Gastrocnemius medialis (tissue), 4 donors: Measurements from ENCODE around the gene DDX27. TPM values are rescaled to one million over a fixed set of nuclear protein-coding genes. Genes with fewer than 3 reads are reported as not detected.
A peak's percentile ranks its signal among the peaks of the same experiment; 100 is the strongest.
"Not testable (repeated sequence)": the region's sequence is repeated elsewhere in the genome, so short reads cannot be mapped to it uniquely, and the experiment has no call there.

Source experiments
- ATAC-seq, 2 donors: fragments of 150-250 bp; one replicate each; pipeline ENCODE4 v1.9.1; 2016
- DNase-seq, 2 donors: peaks; one replicate each; pipeline ENCODE4 v3.0.0-alpha.2; 2019
- H3K27ac ChIP-seq, 4 donors: fragments of 200-600 bp; sonication (generic); 1 replicate in 1 of 4; 2 replicates in 3 of 4; pipeline ENCODE4 v1.5.1; 2016 to 2018; ENCODE audit warnings: mild to moderate bottlenecking in 2 of 4, moderate library complexity in 1 of 4
- H3K27me3 ChIP-seq, 3 donors: fragments of 200-600 bp; sonication (generic) in 2 of 3; 1 replicate in 1 of 3; 2 replicates in 2 of 3; pipeline versions ENCODE4 v1.5.1 to v1.6.0; 2016 to 2019; ENCODE audit warnings: mild to moderate bottlenecking in 1 of 3, moderate library complexity in 1 of 3
- H3K36me3 ChIP-seq, 2 donors: fragments of 200-600 bp; sonication (generic) in 1 of 2; one replicate each; pipeline ENCODE4 v1.5.1; 2017 to 2018
- H3K4me1 ChIP-seq, 2 donors: fragments of 200-600 bp; sonication (generic) in 1 of 2; one replicate each; pipeline ENCODE4 v1.5.1; 2016 to 2017; ENCODE audit warnings: mild to moderate bottlenecking in 2 of 2
- H3K4me3 ChIP-seq, 4 donors: fragments of 200-600 bp; sonication (generic) in 3 of 4; 1 replicate in 1 of 4; 2 replicates in 3 of 4; pipeline ENCODE4 v1.5.1; 2016 to 2019; ENCODE audit warnings: mild to moderate bottlenecking in 2 of 4
- H3K9me3 ChIP-seq, 3 donors: fragments of 200-600 bp; sonication (generic) in 2 of 3; 1 replicate in 1 of 3; 2 replicates in 2 of 3; pipeline ENCODE4 v1.5.1; 2016 to 2019
- POLR2A ChIP-seq, 2 donors: fragments of 450-650 bp; IDR thresholded peaks; one replicate each; pipeline ENCODE4 v1.6.1; 2017; ENCODE audit warnings: antibody characterized with exemption in 2 of 2, mild to moderate bottlenecking in 2 of 2, moderate library complexity in 2 of 2
- in situ Hi-C, 4 donors: fragments of 200-750 bp; cut with MboI; loops; one replicate each; pipeline versions ENCODE4 v1.15.0 to v1.8.0; 2017; ENCODE audit warnings: low sequenced_read_pairs in 4 of 4
- intact Hi-C: fragments of 100-400 bp; cut with DNase I; formaldehyde crosslinking; loops from one replicate; pipeline ENCODE4 v1.15.1; 2023; ENCODE audit warnings: low total_unique reads
- total RNA-seq, 4 donors: library from RNA; depleted of rRNA; stranded (reverse); fragments of >200 nt; gene quantifications; one replicate each; pipeline versions ENCODE4 v1.1.0 to v1.2.3, GENCODE V29; 2016
- TF ChIP-seq, protein P1 (sequence below), 5 experiments: fragments of 450-650 bp in 3 of 5; fragments of 200-600 bp in 2 of 5; sonication (generic) in 2 of 5; IDR thresholded peaks in 4 of 5; conservative IDR thresholded peaks in 1 of 5; 1 replicate in 4 of 5; 2 replicates in 1 of 5; pipeline ENCODE4 v1.5.1; 2016 to 2019; ENCODE audit warnings: antibody characterized with exemption in 5 of 5, mild to moderate bottlenecking in 3 of 5, moderate library complexity in 3 of 5

Gene DDX27
- total RNA-seq, 4 donors from 2014 or later: 12.6 to 39.7 (median 23.3) TPM

GRCh38 chr20:49174183-49174582 lies 45.0 kb upstream of the DDX27 start:
- no peak for ATAC-seq
- intact Hi-C loops: no loop called here
- no peaks in the 10 kb centered on the region for H3K36me3 ChIP-seq
- H3K9me3 ChIP-seq: no peaks in the 10 kb centered on the region
- DNase-seq: no peak
- TF ChIP-seq, protein P1, sequence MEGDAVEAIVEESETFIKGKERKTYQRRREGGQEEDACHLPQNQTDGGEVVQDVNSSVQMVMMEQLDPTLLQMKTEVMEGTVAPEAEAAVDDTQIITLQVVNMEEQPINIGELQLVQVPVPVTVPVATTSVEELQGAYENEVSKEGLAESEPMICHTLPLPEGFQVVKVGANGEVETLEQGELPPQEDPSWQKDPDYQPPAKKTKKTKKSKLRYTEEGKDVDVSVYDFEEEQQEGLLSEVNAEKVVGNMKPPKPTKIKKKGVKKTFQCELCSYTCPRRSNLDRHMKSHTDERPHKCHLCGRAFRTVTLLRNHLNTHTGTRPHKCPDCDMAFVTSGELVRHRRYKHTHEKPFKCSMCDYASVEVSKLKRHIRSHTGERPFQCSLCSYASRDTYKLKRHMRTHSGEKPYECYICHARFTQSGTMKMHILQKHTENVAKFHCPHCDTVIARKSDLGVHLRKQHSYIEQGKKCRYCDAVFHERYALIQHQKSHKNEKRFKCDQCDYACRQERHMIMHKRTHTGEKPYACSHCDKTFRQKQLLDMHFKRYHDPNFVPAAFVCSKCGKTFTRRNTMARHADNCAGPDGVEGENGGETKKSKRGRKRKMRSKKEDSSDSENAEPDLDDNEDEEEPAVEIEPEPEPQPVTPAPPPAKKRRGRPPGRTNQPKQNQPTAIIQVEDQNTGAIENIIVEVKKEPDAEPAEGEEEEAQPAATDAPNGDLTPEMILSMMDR (IDR thresholded peaks at IDR 0.05 in 4 of 5, conservative IDR thresholded peaks at IDR 0.05 in 1 of 5): no peak
- no peak for TF ChIP-seq POLR2A (IDR thresholded peaks at IDR 0.05)
- no peak overlapping the region for H3K27ac ChIP-seq
- no peaks in the 10 kb centered on the region for H3K27me3 ChIP-seq
- in situ Hi-C loops: no loop called here
- H3K4me1 ChIP-seq: peaks cover 3 to 6% of the 10 kb centered on the region in 2 donors
- H3K4me3 ChIP-seq: no peak overlapping the region

- intact Hi-C loops: loop anchor here (5.0 kb wide), 1 partner anchor 37 kb away; no protein-coding TSS in a partner anchor
- in situ Hi-C loops: no loop called here
- H3K9me3 ChIP-seq: no peaks in the 10 kb centered on the region
- H3K36me3 ChIP-seq: no peaks in the 10 kb centered on the region
- DNase-seq: no peak
- H3K4me1 ChIP-seq: peaks cover 27 to 29% of the 10 kb centered on the region in 2 donors
- ATAC-seq: no peak
- peak overlapping the region in 3 of 4 donors; percentile 3 to 60 (median 46) for H3K27ac ChIP-seq
- TF ChIP-seq, protein P1 (IDR thresholded peaks at IDR 0.05 in 4 of 5, conservative IDR thresholded peaks at IDR 0.05 in 1 of 5): no peak
- no peak for TF ChIP-seq POLR2A (IDR thresholded peaks at IDR 0.05)
- H3K27me3 ChIP-seq: no peaks in the 10 kb centered on the region
- H3K4me3 ChIP-seq: no peak overlapping the region
Measured at GRCh38 chr20:49179368-49180277, 39.6 kb upstream of the DDX27 start.

GRCh38 chr20:49181265-49181877 lies 37.8 kb upstream of the DDX27 start:
- Histone ChIP-seq H3K4me1 (peaks cover 40 to 43% of the 10 kb centered on the region in 2 donors), H3K27ac (peak overlapping the region in 1 of 4 donors; percentile 23), H3K36me3 (no peaks in the 10 kb centered on the region), H3K9me3 (no peaks in the 10 kb centered on the region), H3K4me3 (no peak overlapping the region), H3K27me3 (no peaks in the 10 kb centered on the region)
- ATAC-seq: no peak
- DNase-seq: no peak
- intact Hi-C loops: loop anchor here (5.0 kb wide), 1 partner anchor 39 kb away; no protein-coding TSS in a partner anchor
- in situ Hi-C loops: no loop called here
- TF ChIP-seq, protein P1 (IDR thresholded peaks at IDR 0.05 in 4 of 5, conservative IDR thresholded peaks at IDR 0.05 in 1 of 5): no peak
- TF ChIP-seq POLR2A (IDR thresholded peaks at IDR 0.05): no peak

- DNase-seq (no peak), ATAC-seq (no peak)
- Histone ChIP-seq H3K9me3 (no peaks in the 10 kb centered on the region), H3K36me3 (no peaks in the 10 kb centered on the region), H3K4me1 (peaks cover 45 to 47% of the 10 kb centered on the region in 2 donors), H3K27me3 (no peaks in the 10 kb centered on the region), H3K27ac (no peak overlapping the region), H3K4me3 (no peak overlapping the region)
- intact Hi-C loops: loop anchor here (5.0 kb wide), 1 partner anchor 41 kb away; no protein-coding TSS in a partner anchor
- TF ChIP-seq, protein P1 (IDR thresholded peaks at IDR 0.05 in 4 of 5, conservative IDR thresholded peaks at IDR 0.05 in 1 of 5): no peak
- no peak for TF ChIP-seq POLR2A (IDR thresholded peaks at IDR 0.05)
- in situ Hi-C loops: no loop called here
Measured at GRCh38 chr20:49183444-49183843, 35.8 kb upstream of the DDX27 start.

GRCh38 chr20:49184084-49184501 lies 35.1 kb upstream of the DDX27 start:
- H3K27me3 ChIP-seq, H3K27ac ChIP-seq, H3K36me3 ChIP-seq, H3K9me3 ChIP-seq, in situ Hi-C loops, ATAC-seq, DNase-seq, H3K4me3 ChIP-seq: not testable (repeated sequence)
- H3K4me1 ChIP-seq: peaks cover 42 to 49% of the 10 kb centered on the region in 2 donors
- intact Hi-C loops: loop anchor here (5.0 kb wide), 1 partner anchor 42 kb away; no protein-coding TSS in a partner anchor
